Peyer's patch (tissue), 4 donors: Measurements from ENCODE around the gene RAB4B.

Experiments used
- POLR2A ChIP-seq, 2 donors: fragments of 450-650 bp; IDR thresholded peaks; one replicate each; pipeline ENCODE4 v1.5.1; 2017; ENCODE audit warnings: antibody characterized with exemption in 2 of 2, mild to moderate bottlenecking in 2 of 2, moderate library complexity in 2 of 2
- TF ChIP-seq, protein P1 (sequence below), 6 experiments: fragments of 450-650 bp in 4 of 6; fragments of 200-600 bp in 2 of 6; sonication (generic) in 1 of 6; IDR thresholded peaks; one replicate each; pipeline ENCODE4 v1.5.1; 2017 to 2019; ENCODE audit warnings: antibody characterized with exemption in 6 of 6, mild to moderate bottlenecking in 3 of 6, moderate library complexity in 1 of 6

DNA sequence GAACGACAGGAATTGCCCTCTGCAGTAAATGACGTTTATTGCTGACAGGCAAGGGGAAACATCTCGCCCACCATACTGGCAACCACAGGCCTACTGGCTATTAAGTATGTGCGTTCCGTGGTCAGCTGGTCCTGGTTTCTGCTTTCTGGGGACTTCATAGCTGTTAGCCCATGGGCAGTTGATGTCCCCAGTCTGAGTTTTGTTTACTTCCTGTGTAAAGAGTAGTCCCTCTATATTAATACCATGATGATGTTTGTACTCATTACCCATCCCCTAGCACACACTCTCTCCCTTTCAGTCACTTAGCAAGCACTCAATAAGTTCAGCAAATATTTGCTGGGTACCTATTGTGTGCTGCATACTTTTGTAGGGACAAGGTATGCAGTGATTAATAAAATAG is 9.2 kb upstream of the RAB4B start:
- no peak for TF ChIP-seq POLR2A (IDR thresholded peaks at IDR 0.05)
- TF ChIP-seq, protein P1, sequence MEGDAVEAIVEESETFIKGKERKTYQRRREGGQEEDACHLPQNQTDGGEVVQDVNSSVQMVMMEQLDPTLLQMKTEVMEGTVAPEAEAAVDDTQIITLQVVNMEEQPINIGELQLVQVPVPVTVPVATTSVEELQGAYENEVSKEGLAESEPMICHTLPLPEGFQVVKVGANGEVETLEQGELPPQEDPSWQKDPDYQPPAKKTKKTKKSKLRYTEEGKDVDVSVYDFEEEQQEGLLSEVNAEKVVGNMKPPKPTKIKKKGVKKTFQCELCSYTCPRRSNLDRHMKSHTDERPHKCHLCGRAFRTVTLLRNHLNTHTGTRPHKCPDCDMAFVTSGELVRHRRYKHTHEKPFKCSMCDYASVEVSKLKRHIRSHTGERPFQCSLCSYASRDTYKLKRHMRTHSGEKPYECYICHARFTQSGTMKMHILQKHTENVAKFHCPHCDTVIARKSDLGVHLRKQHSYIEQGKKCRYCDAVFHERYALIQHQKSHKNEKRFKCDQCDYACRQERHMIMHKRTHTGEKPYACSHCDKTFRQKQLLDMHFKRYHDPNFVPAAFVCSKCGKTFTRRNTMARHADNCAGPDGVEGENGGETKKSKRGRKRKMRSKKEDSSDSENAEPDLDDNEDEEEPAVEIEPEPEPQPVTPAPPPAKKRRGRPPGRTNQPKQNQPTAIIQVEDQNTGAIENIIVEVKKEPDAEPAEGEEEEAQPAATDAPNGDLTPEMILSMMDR (IDR thresholded peaks at IDR 0.05): no peak
